H1 (cell line): ENCODE results near the gene UGT2B15.
A peak's percentile ranks its signal among the peaks of the same experiment; 100 is the strongest.
"Not testable (repeated sequence)": the region's sequence is repeated elsewhere in the genome, so short reads cannot be mapped to it uniquely, and the experiment has no call there.

Source experiments
- CREB1 ChIP-seq: IDR thresholded peaks from 2 replicates; pipeline ENCODE4 v1.6.1; 2012; ENCODE audit warnings: inconsistent platforms
- CTCF ChIP-seq, 3 experiments: IDR thresholded peaks; 1 replicate in 2 of 3; 2 replicates in 1 of 3; pipeline versions ENCODE4 v1.5.1 to v1.6.1; 2011; ENCODE audit warnings: low read length in 3 of 3, mild to moderate bottlenecking in 3 of 3, inconsistent platforms in 2 of 3, low read depth in 1 of 3, moderate library complexity in 1 of 3; ENCODE audit not compliant: insufficient read depth in 1 of 3; ENCODE audit errors: control extremely low read depth in 1 of 3
- EP300 ChIP-seq, 2 experiments: IDR thresholded peaks; 1 replicate in 1 of 2; 2 replicates in 1 of 2; pipeline ENCODE4 v1.6.1; 2011 to 2012; ENCODE audit warnings: low read depth in 2 of 2, low read length in 2 of 2, mild to moderate bottlenecking in 2 of 2, borderline replicate concordance in 1 of 2, inconsistent platforms in 1 of 2, moderate library complexity in 1 of 2
- GTF2F1 ChIP-seq: IDR thresholded peaks from 2 replicates; pipeline ENCODE4 v1.6.1; 2012; ENCODE audit warnings: low read depth, low read length, improper control_type of control experiment, borderline replicate concordance
- JUN ChIP-seq: IDR thresholded peaks from 2 replicates; pipeline ENCODE4 v1.6.1; 2011; ENCODE audit warnings: low read depth, mild to moderate bottlenecking, improper control_type of control experiment, low read length

- not testable (repeated sequence) for TF ChIP-seq GTF2F1; CTCF (IDR thresholded peaks at IDR 0.05; ENCODE audit: control extremely low read depth in 1 of 3, insufficient read depth in 1 of 3, low read depth in 1 of 3, low read length in 3 of 3); JUN; CREB1
- TF ChIP-seq EP300 (IDR thresholded peaks at IDR 0.05; ENCODE audit: borderline replicate concordance in 1 of 2, low read depth in 2 of 2, low read length in 2 of 2), result peak in 1 of 2 experiments; percentile 60; a peak in 1 of 3 replicates
These were observed 32.7 kb upstream of the UGT2B15 start for GRCh38 chr4:68703168-68703567.
